Measurements from ENCODE around the gene KIRREL3. TPM values are rescaled to one million over a fixed set of nuclear protein-coding genes. Genes with fewer than 3 reads are reported as not detected.
A peak's percentile ranks its signal among the peaks of the same experiment; 100 is the strongest.

The KIRREL3 gene
- polyA plus RNA-seq, 1 of the 3 experiments (the other 2 are of a cell fraction): 3.7 TPM

DNA sequence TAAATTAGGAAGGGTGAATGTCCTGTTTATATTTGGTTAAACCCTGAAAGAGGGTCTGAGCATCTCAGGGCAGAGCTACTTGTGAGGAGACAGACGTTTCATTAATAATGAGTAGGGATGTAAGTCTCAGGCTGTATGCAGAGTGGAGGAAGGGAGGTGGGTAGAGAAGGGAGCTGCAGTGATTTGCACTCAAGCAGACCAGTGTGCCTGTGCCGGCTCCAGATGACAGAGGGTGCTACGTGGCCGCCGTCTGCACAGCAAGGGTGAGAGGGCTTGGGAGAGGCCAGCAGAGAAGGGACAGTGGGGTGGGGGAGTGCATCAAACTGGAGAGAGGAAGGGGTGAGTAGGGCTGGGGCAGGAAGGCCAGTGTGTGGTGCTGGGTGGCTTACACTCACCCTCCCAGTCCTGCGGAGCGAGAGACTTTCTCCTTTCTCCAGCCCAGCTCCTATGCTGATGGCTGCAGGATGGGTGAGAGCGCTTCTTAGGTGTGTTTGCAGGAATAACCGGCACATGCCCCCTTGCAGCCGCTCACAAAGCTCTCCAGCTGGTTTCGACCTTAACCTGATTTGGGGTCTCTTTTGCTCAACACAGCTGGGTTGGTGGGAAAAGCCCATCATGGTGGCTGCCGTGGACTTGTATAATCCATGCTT is 514.5 kb downstream of the KIRREL3 start:
- Histone ChIP-seq H3K79me2 (ENCODE audit: insufficient read depth) (no peaks in the 10 kb centered on the region), H2AFZ (ENCODE audit: low read depth) (no peak overlapping the region), H3K36me3 (replicated peaks in 1 of 2; ENCODE audit: control insufficient read depth in 1 of 2, insufficient read depth in 2 of 2, low read length in 1 of 2) (no peaks in the 10 kb centered on the region), H3F3A (replicated peaks; ENCODE audit: insufficient read depth) (no peaks in the 10 kb centered on the region), H3K9ac (no peak overlapping the region), H4K20me1 (ENCODE audit: insufficient read depth) (no peaks in the 10 kb centered on the region), H3K4me2 (no peak overlapping the region), H3K4me3 (ENCODE audit: low read depth in 2 of 2, low read length in 1 of 2) (no peak overlapping the region), H3K9me3 (no peaks in the 10 kb centered on the region), H3K4me1 (ENCODE audit: control insufficient read depth in 1 of 2, insufficient read depth in 2 of 2, low read depth in 1 of 2, low read length in 1 of 2) (peaks cover 0 to 21% of the 10 kb centered on the region in 2 experiments; a peak in 1 of 4 replicates), H3K27me3 (ENCODE audit: insufficient read depth) (no peaks in the 10 kb centered on the region), H3K27ac (ENCODE audit: low read depth in 2 of 2, low read length in 1 of 2) (no peak overlapping the region; a peak in 1 of 4 replicates), H3K9me2 (no peaks in the 10 kb centered on the region)
- TF ChIP-seq EZH2phosphoT487 (IDR thresholded peaks at IDR 0.05; ENCODE audit: borderline replicate concordance, low read depth): no peak
- TF ChIP-seq, protein P1, sequence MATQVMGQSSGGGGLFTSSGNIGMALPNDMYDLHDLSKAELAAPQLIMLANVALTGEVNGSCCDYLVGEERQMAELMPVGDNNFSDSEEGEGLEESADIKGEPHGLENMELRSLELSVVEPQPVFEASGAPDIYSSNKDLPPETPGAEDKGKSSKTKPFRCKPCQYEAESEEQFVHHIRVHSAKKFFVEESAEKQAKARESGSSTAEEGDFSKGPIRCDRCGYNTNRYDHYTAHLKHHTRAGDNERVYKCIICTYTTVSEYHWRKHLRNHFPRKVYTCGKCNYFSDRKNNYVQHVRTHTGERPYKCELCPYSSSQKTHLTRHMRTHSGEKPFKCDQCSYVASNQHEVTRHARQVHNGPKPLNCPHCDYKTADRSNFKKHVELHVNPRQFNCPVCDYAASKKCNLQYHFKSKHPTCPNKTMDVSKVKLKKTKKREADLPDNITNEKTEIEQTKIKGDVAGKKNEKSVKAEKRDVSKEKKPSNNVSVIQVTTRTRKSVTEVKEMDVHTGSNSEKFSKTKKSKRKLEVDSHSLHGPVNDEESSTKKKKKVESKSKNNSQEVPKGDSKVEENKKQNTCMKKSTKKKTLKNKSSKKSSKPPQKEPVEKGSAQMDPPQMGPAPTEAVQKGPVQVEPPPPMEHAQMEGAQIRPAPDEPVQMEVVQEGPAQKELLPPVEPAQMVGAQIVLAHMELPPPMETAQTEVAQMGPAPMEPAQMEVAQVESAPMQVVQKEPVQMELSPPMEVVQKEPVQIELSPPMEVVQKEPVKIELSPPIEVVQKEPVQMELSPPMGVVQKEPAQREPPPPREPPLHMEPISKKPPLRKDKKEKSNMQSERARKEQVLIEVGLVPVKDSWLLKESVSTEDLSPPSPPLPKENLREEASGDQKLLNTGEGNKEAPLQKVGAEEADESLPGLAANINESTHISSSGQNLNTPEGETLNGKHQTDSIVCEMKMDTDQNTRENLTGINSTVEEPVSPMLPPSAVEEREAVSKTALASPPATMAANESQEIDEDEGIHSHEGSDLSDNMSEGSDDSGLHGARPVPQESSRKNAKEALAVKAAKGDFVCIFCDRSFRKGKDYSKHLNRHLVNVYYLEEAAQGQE (IDR thresholded peaks at IDR 0.05; ENCODE audit: low read depth, low read length): no peak
- no peak for TF ChIP-seq YY1 (IDR thresholded peaks at IDR 0.05; ENCODE audit: low read depth)
- 92% methylated on average over 11 of the region's 12 CpGs for WGBS (ENCODE audit: low lambda C conversion rate)
- ChIA-PET CTCF (interaction anchor here (0.7 to 9.6 kb wide), 30 partner anchors 8 to 860 kb away, joined by 3 to 172 read pairs (median 4); partner anchors contain the start of gene DCPS), POLR2A (no interaction called here)
- no peak for DNase-seq

DNA sequence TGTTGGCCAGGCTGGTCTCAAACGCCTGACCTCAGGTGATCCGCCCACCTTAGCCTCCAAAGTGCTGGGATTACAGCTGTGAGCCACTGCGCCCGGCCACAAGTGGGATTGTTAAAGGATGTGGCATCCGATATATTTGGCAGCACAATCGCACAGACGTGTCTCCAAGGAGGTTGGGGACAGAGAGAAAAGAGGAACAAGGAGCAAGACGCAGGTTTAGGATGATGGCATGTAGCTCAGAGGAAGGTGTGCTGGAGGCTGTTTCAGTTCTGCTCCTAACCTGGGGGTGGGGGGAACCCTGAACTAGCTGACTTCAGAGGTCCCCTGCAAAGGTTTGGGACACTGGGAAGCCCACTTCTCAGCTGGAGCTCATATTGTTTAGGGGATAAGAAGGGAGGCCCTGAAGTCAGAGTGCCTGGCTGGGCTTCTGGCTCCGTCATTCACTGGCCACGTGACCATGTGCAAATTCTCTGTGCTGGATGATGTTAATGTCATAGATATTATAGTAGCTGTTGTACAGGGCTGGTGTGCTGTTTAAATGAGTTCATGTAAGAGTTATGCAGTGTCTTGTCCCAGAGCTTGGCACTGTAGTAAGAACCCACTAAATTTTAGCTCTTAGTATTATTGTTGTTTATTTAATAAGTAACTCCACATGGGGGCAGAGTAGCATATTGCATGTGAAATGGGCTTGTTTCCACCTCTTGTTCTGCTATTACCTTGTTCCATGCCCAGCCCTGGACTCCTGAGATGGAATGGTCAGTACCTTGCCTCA is 515.4 kb downstream of the KIRREL3 start:
- no peak overlapping the region for H2AFZ ChIP-seq (ENCODE audit: low read depth)
- no peaks in the 10 kb centered on the region for H3F3A ChIP-seq (replicated peaks; ENCODE audit: insufficient read depth)
- H3K9me3 ChIP-seq: no peaks in the 10 kb centered on the region
- CTCF ChIA-PET: interaction anchor here (0.7 to 9.6 kb wide), 31 partner anchors 8 to 505 kb away, joined by 3 to 172 read pairs (median 4); partner anchors contain the start of gene DCPS
- H3K4me2 ChIP-seq: no peak overlapping the region; the same call in 1 of the 2 replicates
- DNase-seq: no peak
- no peaks in the 10 kb centered on the region for H3K27me3 ChIP-seq (ENCODE audit: insufficient read depth)
- H3K36me3 ChIP-seq (replicated peaks in 1 of 2; ENCODE audit: control insufficient read depth in 1 of 2, insufficient read depth in 2 of 2, low read length in 1 of 2): no peaks in the 10 kb centered on the region
- no peaks in the 10 kb centered on the region for H3K79me2 ChIP-seq (ENCODE audit: insufficient read depth)
- H3K9me2 ChIP-seq: no peaks in the 10 kb centered on the region
- 89% methylated on average over 9 of the region's 10 CpGs for WGBS (ENCODE audit: low lambda C conversion rate)
- no peak overlapping the region for H3K4me3 ChIP-seq (ENCODE audit: low read depth in 2 of 2, low read length in 1 of 2)
- H4K20me1 ChIP-seq (ENCODE audit: insufficient read depth): no peaks in the 10 kb centered on the region
- no peak overlapping the region for H3K9ac ChIP-seq
- POLR2A ChIA-PET: no interaction called here
- no peak overlapping the region; a peak in 1 of 4 replicates for H3K27ac ChIP-seq (ENCODE audit: low read depth in 2 of 2, low read length in 1 of 2)
- peaks cover 0 to 25% of the 10 kb centered on the region in 2 experiments; a peak in 1 of 4 replicates for H3K4me1 ChIP-seq (ENCODE audit: control insufficient read depth in 1 of 2, insufficient read depth in 2 of 2, low read depth in 1 of 2, low read length in 1 of 2)
- peak; percentile 38 for TF ChIP-seq CTCF (IDR thresholded peaks at IDR 0.05)
- TF ChIP-seq RFX5 (IDR thresholded peaks at IDR 0.05; ENCODE audit: low read length): no peak
- peak; percentile 68 for TF ChIP-seq RAD21 (IDR thresholded peaks at IDR 0.05; ENCODE audit: low read length)
- TF ChIP-seq TCF12 (IDR thresholded peaks at IDR 0.05): no peak
- TF ChIP-seq SMC3 (IDR thresholded peaks at IDR 0.05; ENCODE audit: low read depth, low read length): peak; percentile 34; the same call in 1 of the 2 replicates

All from SK-N-SH (cell line).